SK-N-SH (cell line): ENCODE data around the gene SLC22A23. TPM values are rescaled to one million over a fixed set of nuclear protein-coding genes. Genes with fewer than 3 reads are reported as not detected.

Experiments
- CTCF ChIA-PET: fragments of 300-600, 350-600 bp; formaldehyde crosslinking; extraction: SDS; loops from one replicate; lab custom pipeline; 2021; lab: Yijun Ruan, JAX
- POLR2A ChIA-PET: fragments of 350-600 bp; sonication (Branson Sonifier 250); formaldehyde crosslinking; extraction: SDS; loops from one replicate; lab custom pipeline; 2020; ENCODE audit warnings: antibody characterized with exemption, inconsistent platforms; lab: Yijun Ruan, JAX
- DNase-seq: peaks from one replicate; pipeline ENCODE4 v3.0.0; 2012
- H2AFZ ChIP-seq: fragments of 200-600 bp; sonication (generic); 2 replicates; pipeline ENCODE4 v1.8.1; 2016; ENCODE audit warnings: antibody characterized with exemption, mild to moderate bottlenecking, low read depth
- H3F3A ChIP-seq: fragments of 200-600 bp; sonication (generic); replicated peaks from 2 replicates; pipeline ENCODE3; 2016; ENCODE audit warnings: antibody characterized with exemption, mild to moderate bottlenecking; ENCODE audit not compliant: insufficient read depth
- H3K27ac ChIP-seq, 2 experiments: fragments of 200-500 bp in 1 of 2; fragments of 200-600 bp in 1 of 2; sonication (Bioruptor generic) in 1 of 2; sonication (generic), shearing (Covaris generic) in 1 of 2; 2 replicates each; pipeline versions ENCODE4 v1.5.1 to v1.6.1; 2014 to 2016; ENCODE audit warnings: low read depth in 2 of 2, inconsistent platforms in 1 of 2, low read length in 1 of 2, mild to moderate bottlenecking in 1 of 2, mixed read lengths in 1 of 2
- H3K27me3 ChIP-seq: fragments of 200-600 bp; sonication (generic), shearing (Covaris generic); 2 replicates; pipeline ENCODE4 v1.6.1; 2016; ENCODE audit warnings: mixed run types; ENCODE audit not compliant: insufficient read depth
- H3K36me3 ChIP-seq, 2 experiments: fragments of 200-500 bp in 1 of 2; fragments of 200-600 bp in 1 of 2; sonication (Bioruptor generic) in 1 of 2; sonication (generic) in 1 of 2; replicated peaks in 1 of 2; 2 replicates each; pipeline versions ENCODE3 to v1.5.1; 2014 to 2016; ENCODE audit warnings: low read length in 1 of 2, mild to moderate bottlenecking in 1 of 2; ENCODE audit not compliant: insufficient read depth in 2 of 2, control insufficient read depth in 1 of 2
- H3K4me1 ChIP-seq, 2 experiments: fragments of 200-500 bp in 1 of 2; fragments of 200-600 bp in 1 of 2; sonication (Bioruptor generic) in 1 of 2; sonication (generic), shearing (Covaris generic) in 1 of 2; 2 replicates each; pipeline versions ENCODE4 v1.5.1 to v1.6.1; 2014 to 2016; ENCODE audit warnings: low read depth in 1 of 2, low read length in 1 of 2, mixed run types in 1 of 2; ENCODE audit not compliant: insufficient read depth in 2 of 2, control insufficient read depth in 1 of 2
- H3K4me2 ChIP-seq: fragments of 200-600 bp; sonication (generic), shearing (Covaris generic); 2 replicates; pipeline ENCODE4 v1.6.1; 2017; ENCODE audit warnings: mixed run types
- H3K4me3 ChIP-seq, 2 experiments: fragments of 200-500 bp in 1 of 2; fragments of 200-600 bp in 1 of 2; sonication (Bioruptor generic) in 1 of 2; sonication (generic), shearing (Covaris generic) in 1 of 2; 2 replicates each; pipeline versions ENCODE4 v1.5.1 to v1.8.1; 2014 to 2016; ENCODE audit warnings: low read depth in 2 of 2, inconsistent platforms in 1 of 2, low read length in 1 of 2, mild to moderate bottlenecking in 1 of 2, mixed read lengths in 1 of 2, moderate library complexity in 1 of 2
- H3K79me2 ChIP-seq: fragments of 200-600 bp; sonication (generic); 2 replicates; pipeline ENCODE4 v1.8.1; 2017; ENCODE audit warnings: mild to moderate bottlenecking; ENCODE audit not compliant: insufficient read depth
- H3K9ac ChIP-seq: fragments of 200-600 bp; sonication (generic); 2 replicates; pipeline ENCODE4 v1.6.1; 2017; ENCODE audit warnings: mixed run types
- H3K9me2 ChIP-seq: fragments of 200-600 bp; sonication (generic); 2 replicates; pipeline ENCODE4 v1.6.1; 2017; ENCODE audit warnings: mixed run types
- H3K9me3 ChIP-seq: fragments of 200-600 bp; sonication (generic); 2 replicates; pipeline ENCODE4 v1.6.1; 2017; ENCODE audit warnings: mixed run types, mild to moderate bottlenecking, moderate library complexity
- H4K20me1 ChIP-seq: fragments of 200-600 bp; sonication (generic); 2 replicates; pipeline ENCODE4 v1.6.1; 2017; ENCODE audit warnings: mild to moderate bottlenecking, mixed run types; ENCODE audit not compliant: insufficient read depth
- CHD2 ChIP-seq: fragments of 150-350 bp; IDR thresholded peaks from 2 replicates; pipeline ENCODE4 v1.6.1; 2018; ENCODE audit warnings: low read length; ENCODE audit not compliant: partially characterized antibody
- CTCF ChIP-seq: fragments of 200-600 bp; sonication (generic); IDR thresholded peaks from 2 replicates; pipeline ENCODE4 v1.6.1; 2017; ENCODE audit warnings: antibody characterized with exemption, mild to moderate bottlenecking, moderate library complexity
- ELF1 ChIP-seq: IDR thresholded peaks from 2 replicates; pipeline ENCODE4 v1.4.0; 2012
- EZH2phosphoT487 ChIP-seq: fragments of 200-600 bp; sonication (generic); IDR thresholded peaks from 2 replicates; pipeline ENCODE4 v1.6.1; 2017; ENCODE audit warnings: low read depth, mixed run types, mild to moderate bottlenecking, antibody characterized with exemption, moderate library complexity, borderline replicate concordance
- JUND ChIP-seq: IDR thresholded peaks from 2 replicates; pipeline ENCODE4 v1.4.0; 2012
- MXI1 ChIP-seq: IDR thresholded peaks from 2 replicates; pipeline ENCODE4 v1.6.1; 2012; ENCODE audit warnings: mild to moderate bottlenecking, low read depth, low read length, improper control_type of control experiment
- PBX3 ChIP-seq: IDR thresholded peaks from 2 replicates; pipeline ENCODE4; 2012
- POLR2AphosphoS5 ChIP-seq: IDR thresholded peaks from 2 replicates; pipeline ENCODE4 v1.6.1; 2012; ENCODE audit warnings: low read depth, low read length
- RFX5 ChIP-seq: IDR thresholded peaks from 2 replicates; pipeline ENCODE4 v1.6.1; 2012; ENCODE audit warnings: mild to moderate bottlenecking, improper control_type of control experiment, low read length
- SIN3A ChIP-seq: IDR thresholded peaks from 2 replicates; pipeline ENCODE4 v1.6.1; 2012; ENCODE audit warnings: low read depth, mild to moderate bottlenecking, low read length, moderate library complexity, borderline replicate concordance
- SMC3 ChIP-seq: IDR thresholded peaks from 2 replicates; pipeline ENCODE4 v1.6.1; 2012; ENCODE audit warnings: low read depth, low read length, improper control_type of control experiment
- WGBS: methylation state at CpG from one replicate; pipeline ENCODE4 v1.1.6; 2017; ENCODE audit warnings: low lambda C conversion rate; 5-methylcytosine and 5-hydroxymethylcytosine counted together
- polyA plus RNA-seq, 3 experiments: library from polyadenylated mRNA; depleted of rRNA; stranded (reverse); fragments of >200 nt; gene quantifications; 2 replicates each; pipeline ENCODE4 v1.2.3, GENCODE V29; 2012

SLC22A23 gene
- polyA plus RNA-seq, 1 of the 3 experiments (the other 2 are of a cell fraction): not detected

- POLR2A ChIA-PET: no interaction called here
- TF ChIP-seq POLR2AphosphoS5: no peak
- TF ChIP-seq MXI1: no peak
- no peak for TF ChIP-seq CTCF
- no peak for TF ChIP-seq PBX3
- no peak for TF ChIP-seq SIN3A
- no peak for TF ChIP-seq CHD2
- TF ChIP-seq, all 33 proteins: peak for 0
- Histone ChIP-seq H2AFZ (no peak overlapping the region), H3K4me2 (no peak overlapping the region), H3K36me3 (no peaks in the 10 kb centered on the region), H3K9me2 (no peaks in the 10 kb centered on the region), H3K79me2 (no peaks in the 10 kb centered on the region), H3K9me3 (no peaks in the 10 kb centered on the region), H3F3A (no peaks in the 10 kb centered on the region), H3K4me1 (no peaks in the 10 kb centered on the region), H3K9ac (no peak overlapping the region), H4K20me1 (no peaks in the 10 kb centered on the region), H3K4me3 (no peak overlapping the region), H3K27me3 (peaks cover 19% of the 10 kb centered on the region), H3K27ac (no peak overlapping the region)
- CTCF ChIA-PET: no interaction called here
- no peak for DNase-seq
- 18% methylated on average over 5 of the region's 5 CpGs for WGBS
Measured at GRCh38 chr6:3504354-3504753, 47.5 kb upstream of the SLC22A23 start.

- no peaks in the 10 kb centered on the region for H3K79me2 ChIP-seq
- no peak for TF ChIP-seq RFX5
- no peak for TF ChIP-seq CTCF
- TF ChIP-seq ELF1: no peak
- TF ChIP-seq SMC3: no peak
- TF ChIP-seq EZH2phosphoT487: no peak
- TF ChIP-seq JUND: no peak
- TF ChIP-seq, all 33 proteins: peak for 0
- Histone ChIP-seq H3K27me3 (peaks cover 23% of the 10 kb centered on the region), H3K9me3 (no peaks in the 10 kb centered on the region), H4K20me1 (no peaks in the 10 kb centered on the region), H3K4me1 (no peaks in the 10 kb centered on the region), H3K36me3 (no peaks in the 10 kb centered on the region), H3K9ac (no peak overlapping the region), H2AFZ (no peak overlapping the region), H3K4me2 (no peak overlapping the region), H3K9me2 (no peaks in the 10 kb centered on the region), H3K27ac (no peak overlapping the region), H3K4me3 (no peak overlapping the region), H3F3A (no peaks in the 10 kb centered on the region)
- WGBS: 25% methylated on average over 6 of the region's 6 CpGs
- POLR2A ChIA-PET: no interaction called here
- CTCF ChIA-PET: interaction anchor here (1.5 kb wide), 1 partner anchor 11 kb away, joined by 4 read pairs; no protein-coding TSS in a partner anchor
- DNase-seq: no peak
Measured at GRCh38 chr6:3501826-3502500, 45.1 kb upstream of the SLC22A23 start.
